ENCODE data around the gene NFATC1. TPM values are rescaled to one million over a fixed set of nuclear protein-coding genes. Genes with fewer than 3 reads are reported as not detected.

The NFATC1 gene
- total RNA-seq, 1 donor from 2014 or later = 64.1 TPM

DNA sequence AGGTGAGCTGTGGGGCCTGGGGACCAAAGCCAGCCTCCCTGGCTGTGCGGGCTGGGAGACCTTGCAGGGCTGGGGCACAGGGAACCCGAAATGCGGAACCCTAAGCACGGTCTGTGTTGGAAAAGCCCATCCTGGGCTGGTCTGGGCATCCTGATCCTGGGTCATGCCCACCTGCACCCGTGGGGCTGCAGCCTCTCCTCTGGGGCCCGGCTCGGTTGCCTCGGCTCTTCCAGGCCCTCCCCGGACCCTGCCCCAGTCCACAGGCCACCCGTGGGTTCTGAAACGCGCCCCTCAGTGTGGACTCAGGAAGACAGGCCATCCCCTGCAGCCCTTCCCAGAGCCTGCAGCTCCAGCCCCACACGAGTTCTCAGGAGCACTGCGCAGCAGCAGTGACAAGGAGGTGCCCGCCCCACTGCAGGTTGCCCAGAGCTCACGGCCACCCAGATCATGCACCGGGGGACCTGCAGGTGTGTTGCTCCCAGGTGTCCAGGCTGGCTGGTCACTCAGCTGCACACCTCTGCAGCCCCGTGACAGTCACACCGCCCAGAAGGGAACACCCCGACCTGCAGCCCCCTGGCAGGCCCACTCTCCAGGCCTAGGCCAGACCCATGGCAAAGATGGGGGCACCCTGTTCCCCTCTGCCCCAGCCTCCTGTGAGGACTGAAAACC, 12.2 kb upstream of the NFATC1 start:
- Histone ChIP-seq H3K4me3 (no peak overlapping the region), H3K9me3 (no peaks in the 10 kb centered on the region), H3K4me1 (peaks cover 0 to 2% of the 10 kb centered on the region in 2 donors), H3K27me3 (no peaks in the 10 kb centered on the region), H3K36me3 (peaks cover 0 to under 1% of the 10 kb centered on the region in 2 donors), H3K27ac (no peak overlapping the region)
- intact Hi-C loops (cut with DNase I) = no loop called here
- no peak for TF ChIP-seq CTCF (IDR thresholded peaks at IDR 0.05)
- DNase-seq (ENCODE audit: low spot score in 2 of 2) = no peak

DNA sequence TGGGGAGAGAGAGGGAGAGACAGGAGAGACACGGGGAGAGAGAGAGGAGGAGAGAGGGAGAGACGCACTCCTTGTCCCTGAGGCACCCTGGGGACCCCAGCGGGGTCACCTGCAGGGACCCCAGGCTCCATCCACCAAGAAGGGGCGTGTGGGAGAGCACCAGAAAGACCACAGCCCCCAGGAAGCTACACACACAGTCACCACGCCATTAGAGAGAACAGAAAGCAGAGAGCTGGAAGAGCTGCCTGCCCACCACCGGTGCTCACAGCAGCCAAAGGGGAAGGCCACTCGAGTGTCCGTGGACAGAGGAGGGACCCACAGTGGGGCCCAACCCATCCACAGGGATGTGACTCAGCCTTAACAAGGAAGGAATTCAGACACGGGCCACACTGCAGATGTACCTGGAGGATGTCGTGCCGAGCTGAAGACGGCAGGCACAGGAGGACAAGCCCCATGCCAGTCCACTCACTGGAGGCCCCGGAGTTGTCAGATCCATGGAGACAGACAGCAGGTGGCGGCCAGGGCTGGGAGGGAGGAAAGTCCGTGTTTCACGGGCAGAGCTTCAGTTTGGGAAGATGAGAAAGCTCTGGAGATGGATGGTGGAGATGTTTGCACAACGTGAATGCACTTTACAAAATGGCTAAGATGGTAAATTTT, 11.5 kb upstream of the NFATC1 start:
- TF ChIP-seq CTCF (IDR thresholded peaks at IDR 0.05) = no peak
- Histone ChIP-seq H3K27ac (no peak overlapping the region), H3K4me3 (no peak overlapping the region), H3K27me3 (no peaks in the 10 kb centered on the region), H3K36me3 (no peaks in the 10 kb centered on the region), H3K4me1 (peaks cover 0 to under 1% of the 10 kb centered on the region in 2 donors), H3K9me3 (no peaks in the 10 kb centered on the region)
- no peak for DNase-seq (ENCODE audit: low spot score in 2 of 2)
- intact Hi-C loops (cut with DNase I) = no loop called here

DNA sequence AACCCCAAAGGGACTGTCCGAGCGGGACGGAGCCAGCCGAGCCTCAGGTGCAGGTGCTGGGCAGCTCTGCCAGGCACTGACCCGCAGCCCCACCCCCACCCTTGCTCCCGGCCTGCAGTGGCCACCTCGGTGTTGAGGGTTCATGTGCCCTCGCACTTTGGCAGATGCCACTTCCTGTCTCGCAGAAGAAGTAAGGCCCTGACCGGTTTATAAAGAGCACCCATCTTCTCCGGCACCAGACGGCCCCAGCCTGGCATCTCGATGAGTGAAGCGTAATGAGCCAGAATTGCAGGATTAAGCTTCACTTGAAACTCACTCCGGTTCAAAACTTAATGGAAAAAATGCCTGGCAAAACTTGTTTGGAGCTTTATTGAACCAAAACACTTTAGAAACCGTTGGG, 10.9 kb upstream of the NFATC1 start:
- Histone ChIP-seq H3K9me3 (no peaks in the 10 kb centered on the region), H3K4me3 (no peak overlapping the region), H3K36me3 (no peaks in the 10 kb centered on the region), H3K4me1 (no peaks in the 10 kb centered on the region), H3K27ac (no peak overlapping the region), H3K27me3 (no peaks in the 10 kb centered on the region)
- intact Hi-C loops (cut with DNase I) = no loop called here
- no peak for TF ChIP-seq CTCF (IDR thresholded peaks at IDR 0.05)
- no peak for DNase-seq (ENCODE audit: low spot score in 2 of 2)

DNA sequence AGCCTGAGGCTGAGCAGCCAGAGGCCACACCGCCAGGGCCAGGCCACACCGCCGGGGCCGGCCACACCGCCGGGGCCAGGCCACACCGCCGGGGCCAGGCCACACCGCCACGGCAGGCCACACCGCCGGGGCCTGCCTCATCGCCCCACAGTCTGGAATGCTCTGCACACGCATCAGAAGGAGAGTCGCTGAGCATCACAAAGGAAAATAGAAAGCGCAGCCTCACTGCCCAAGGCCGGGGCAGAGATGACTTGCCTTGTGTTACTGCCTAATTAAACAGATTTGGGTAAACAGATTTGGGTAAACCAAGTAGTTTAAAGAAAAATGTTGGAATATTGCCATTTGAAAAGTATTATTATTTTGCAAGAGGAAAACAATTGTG, 10.4 kb upstream of the NFATC1 start:
- TF ChIP-seq CTCF (IDR thresholded peaks at IDR 0.05) = no peak
- Histone ChIP-seq H3K4me3 (no peak overlapping the region), H3K36me3 (no peaks in the 10 kb centered on the region), H3K9me3 (no peaks in the 10 kb centered on the region), H3K27me3 (no peaks in the 10 kb centered on the region), H3K27ac (no peak overlapping the region), H3K4me1 (no peaks in the 10 kb centered on the region)
- no peak for DNase-seq (ENCODE audit: low spot score in 2 of 2)
- intact Hi-C loops (cut with DNase I) = no loop called here

- no peak for DNase-seq (ENCODE audit: low spot score in 2 of 2)
- Histone ChIP-seq H3K27me3 (no peaks in the 10 kb centered on the region), H3K27ac (no peak overlapping the region), H3K4me1 (no peaks in the 10 kb centered on the region), H3K9me3 (no peaks in the 10 kb centered on the region), H3K4me3 (no peak overlapping the region), H3K36me3 (no peaks in the 10 kb centered on the region)
- intact Hi-C loops (cut with DNase I) = no loop called here
- TF ChIP-seq CTCF (IDR thresholded peaks at IDR 0.05) = no peak
These were observed 9.9 kb upstream of the NFATC1 start for GRCh38 chr18:79385708-79386341.

Data from ascending aorta (tissue), 2 donors.